K562 (cell line): ENCODE data around the gene INHA. TPM values are rescaled to one million over a fixed set of nuclear protein-coding genes. Genes with fewer than 3 reads are reported as not detected.

Experiments
- ATAC-seq: fragments of 200-7000 bp; cut with Tn5 transposase; 3 replicates; pipeline ENCODE4 v1.9.1; 2020; ENCODE audit warnings: moderate library complexity
- BruUV-seq: library from RNA; stranded (reverse); fragments of 400-500 nt; replicated peaks from 2 replicates; lab custom pipeline; 2021; lab: Mats Ljungman, UMichigan
- CTCF ChIA-PET: fragments of 300-600 bp; formaldehyde crosslinking; extraction: SDS; loops from one replicate; lab custom pipeline; 2021; ENCODE audit warnings: low intra/inter-chr PET ratio; lab: Yijun Ruan, JAX
- POLR2A ChIA-PET: fragments of 300-600, 350-650 bp; sonication (Branson Sonifier 250); formaldehyde crosslinking; extraction: SDS; loops from one replicate; lab custom pipeline; 2021; ENCODE audit warnings: antibody characterized with exemption, inconsistent platforms; lab: Yijun Ruan, JAX
- DNase-seq, 4 experiments: peaks; one replicate each; pipeline versions ENCODE4 v3.0.0 to v3.0.0-alpha.2; 2011 to 2018; ENCODE audit warnings: low spot score in 3 of 4, mixed read lengths in 3 of 4; ENCODE audit errors: extremely low read depth in 1 of 4
- FAIRE-seq: peaks from 2 replicates; lab custom pipeline; 2011; peaks lifted over from hg19 to GRCh38; lab: Jason Lieb, UNC
- H2AFZ ChIP-seq: 2 replicates; pipeline ENCODE4 v1.6.0; 2011; ENCODE audit warnings: low read depth, low read length, control low read depth, inconsistent platforms
- H3K27ac ChIP-seq: fragments of 200-600 bp; 3 replicates; pipeline ENCODE4 v1.8.0; 2011; ENCODE audit warnings: low read depth, mild to moderate bottlenecking, control low read depth, inconsistent platforms, low read length, moderate library complexity, mixed read lengths; ENCODE audit errors: extremely low read depth
- H3K27me3 ChIP-seq, 2 experiments: fragments of 300-600 bp in 1 of 2; 2 replicates in 1 of 2; 3 replicates in 1 of 2; pipeline versions ENCODE4 v1.6.0 to v1.8.0; 2011; ENCODE audit warnings: inconsistent platforms in 2 of 2, low read length in 2 of 2, mild to moderate bottlenecking in 1 of 2, mixed read lengths in 1 of 2, moderate library complexity in 1 of 2; ENCODE audit not compliant: control insufficient read depth in 2 of 2, insufficient read depth in 2 of 2
- H3K36me3 ChIP-seq: fragments of 300-600 bp; 3 replicates; pipeline ENCODE4 v1.8.0; 2011; ENCODE audit warnings: mild to moderate bottlenecking, low read length, inconsistent platforms; ENCODE audit not compliant: control insufficient read depth, insufficient read depth
- H3K4me1 ChIP-seq, 2 experiments: fragments of 200-600 bp in 1 of 2; replicated peaks in 1 of 2; 2 replicates in 1 of 2; 3 replicates in 1 of 2; pipeline versions ENCODE4 v1.5.1 to v1.8.0; 2011; ENCODE audit warnings: inconsistent platforms in 2 of 2, low read length in 2 of 2, mild to moderate bottlenecking in 1 of 2, mixed read lengths in 1 of 2, moderate library complexity in 1 of 2; ENCODE audit not compliant: control insufficient read depth in 2 of 2, insufficient read depth in 2 of 2
- H3K4me2 ChIP-seq: 2 replicates; pipeline ENCODE4 v1.6.1; 2011; ENCODE audit warnings: low read length, control low read depth, inconsistent platforms, mixed read lengths; ENCODE audit not compliant: insufficient read depth
- H3K4me3 ChIP-seq: fragments of 200-600 bp; sonication (generic), shearing (Covaris generic); 2 replicates; pipeline ENCODE4 v1.5.1; 2016; ENCODE audit warnings: control low read depth, inconsistent platforms
- H3K79me2 ChIP-seq: fragments of 200-600 bp; 3 replicates; pipeline ENCODE4 v1.8.0; 2011; ENCODE audit warnings: low read length, inconsistent platforms; ENCODE audit not compliant: control insufficient read depth, insufficient read depth
- H3K9ac ChIP-seq, 2 experiments: 2 replicates each; pipeline versions ENCODE4 v1.6.0 to v1.6.1; 2011; ENCODE audit warnings: low read depth in 2 of 2, low read length in 2 of 2, control low read depth in 1 of 2, inconsistent platforms in 1 of 2, mild to moderate bottlenecking in 1 of 2, mixed read lengths in 1 of 2; ENCODE audit not compliant: insufficient read depth in 1 of 2
- H3K9me1 ChIP-seq: one replicate; pipeline ENCODE4 v1.6.0; 2011; ENCODE audit warnings: inconsistent platforms, mild to moderate bottlenecking, low read length, moderate library complexity; ENCODE audit not compliant: control insufficient read depth, insufficient read depth
- H3K9me3 ChIP-seq: replicated peaks from 2 replicates; pipeline ENCODE4 v1.5.1; 2011; ENCODE audit warnings: low read depth, low read length, inconsistent platforms; ENCODE audit not compliant: control insufficient read depth, insufficient read depth
- H4K20me1 ChIP-seq: replicated peaks from 2 replicates; pipeline ENCODE4 v1.6.1; 2011; ENCODE audit warnings: low read length, inconsistent platforms, mixed read lengths; ENCODE audit not compliant: control insufficient read depth, insufficient read depth
- GTF2A2 ChIP-seq: IDR thresholded peaks from 2 replicates; pipeline ENCODE4 v1.6.1; 2016; ENCODE audit warnings: mild to moderate bottlenecking, missing genetic modification characterization, missing compliant biosample characterization
- MXI1 ChIP-seq: IDR thresholded peaks from 2 replicates; pipeline ENCODE4 v1.6.1; 2011; ENCODE audit warnings: low read depth, mild to moderate bottlenecking, improper control_type of control experiment, low read length
- TRIM25 ChIP-seq: fragments of 450-650 bp; IDR thresholded peaks from 2 replicates; pipeline ENCODE4 v1.7.0; 2016; ENCODE audit warnings: borderline replicate concordance
- WGBS: fragments of 100-300 bp; shearing (Covaris generic); methylation state at CpG from one replicate; pipeline ENCODE4 v1.1.6; 2016; ENCODE audit warnings: low coverage, mixed read lengths; ENCODE audit not compliant: insufficient coverage; ENCODE audit errors: missing lambda C conversion rate; 5-methylcytosine and 5-hydroxymethylcytosine counted together
- in situ Hi-C: fragments of 300-500 bp; cut with MboI; formaldehyde crosslinking; loops from 4 replicates; pipeline ENCODE4 v1.15.0; 2018; ENCODE audit warnings: inconsistent platforms, mixed read lengths
- intact Hi-C: fragments of 100-400 bp; cut with micrococcal nuclease; formaldehyde crosslinking; loops from 2 replicates; pipeline ENCODE4 v1.14.2; 2022
- polyA plus RNA-seq, 8 experiments: library from polyadenylated mRNA; depleted of rRNA in 4 of 8; stranded (reverse) in 5 of 8; unstranded in 3 of 8; fragments of >200 nt; fragmentation: Nextera tagmentation in 2 of 8; fragmentation: Illumina TruSeq in 1 of 8; extraction: Ambion mirVana in 2 of 8; extraction: Trizol in 1 of 8; gene quantifications; 2 replicates each; pipeline versions ENCODE4 v1.2.1 to v1.2.3, GENCODE V29; 2011 to 2014; ENCODE audit warnings: inconsistent platforms in 1 of 8, missing spikeins in 1 of 8
- total RNA-seq, 7 experiments: library from RNA; depleted of rRNA in 6 of 7; stranded (reverse); fragments of >200 nt in 6 of 7; fragmentation: Illumina TruSeq in 2 of 7; extraction: Trizol in 2 of 7; gene quantifications; 2 replicates each; pipeline versions ENCODE4 v1.2.1 to v1.2.3, GENCODE V29; 2011 to 2021; ENCODE audit warnings: low replicate concordance in 1 of 7

The INHA gene
- total and polyA plus RNA-seq, 9 of the 15 experiments (the other 6 are each of a cell fraction or from before 2014, with no cell fraction given), result 0.07 to 1.9 (median 0.40) TPM

GRCh38 chr2:219608399-219608964, 36.4 kb downstream of the INHA start:
- Histone ChIP-seq H3K4me1 (peaks cover 0 to 19% of the 10 kb centered on the region in 2 experiments; a peak in 2 of 5 replicates), H3K79me2 (no peaks in the 10 kb centered on the region), H3K27me3 (no peaks in the 10 kb centered on the region)
- TF ChIP-seq MXI1, result no peak
- no peak for TF ChIP-seq TRIM25
- no peak for TF ChIP-seq GTF2A2 (tag)
- TF ChIP-seq, all 486 proteins: peak for 0
- Histone ChIP-seq H2AFZ (no peak overlapping the region), H3K4me2 (no peak overlapping the region), H3K36me3 (peaks cover 7% of the 10 kb centered on the region; the same call in 1 of the 3 replicates), H3K9me1 (no peaks in the 10 kb centered on the region), H4K20me1 (no peaks in the 10 kb centered on the region), H3K27ac (no peak overlapping the region), H3K9ac (peak overlapping the region in 1 of 2 experiments; percentile 64; a peak in 1 of 4 replicates), H3K9me3 (no peaks in the 10 kb centered on the region), H3K4me3 (no peak overlapping the region)
- CTCF ChIA-PET, result no interaction called here
- POLR2A ChIA-PET, result no interaction called here
- no peak for DNase-seq
- 71% methylated on average over 12 of the region's 15 CpGs for WGBS
- ATAC-seq, result no peak
- BruUV-seq, result no TSS peak
- intact Hi-C loops, result no loop called here
- in situ Hi-C loops, result no loop called here
- no peak for FAIRE-seq
